ENCODE measurements around the gene MRPS2. TPM values are rescaled to one million over a fixed set of nuclear protein-coding genes. Genes with fewer than 3 reads are reported as not detected.

MRPS2 gene
- total and polyA plus RNA-seq, 9 of the 15 experiments (the other 6 are each of a cell fraction or from before 2014, with no cell fraction given): 8.0 to 167 (median 81.3) TPM

GRCh38 chr9:135516132-135516860, 15.8 kb downstream of the MRPS2 start:
- H4K20me1 ChIP-seq (replicated peaks; ENCODE audit: control insufficient read depth, insufficient read depth, low read length): no peaks in the 10 kb centered on the region
- no peaks in the 10 kb centered on the region for H3K9me3 ChIP-seq (replicated peaks; ENCODE audit: control insufficient read depth, insufficient read depth, low read depth, low read length)
- H3K4me2 ChIP-seq (ENCODE audit: insufficient read depth, low read length): no peak overlapping the region
- no peaks in the 10 kb centered on the region for H3K79me2 ChIP-seq (ENCODE audit: control insufficient read depth, insufficient read depth, low read length)
- no peaks in the 10 kb centered on the region for H3K36me3 ChIP-seq (ENCODE audit: control insufficient read depth, insufficient read depth, low read length)
- 0 out of 5 replicates have a peak, but pooled peaks cover 0 to 2% of the 10 kb centered on the region in 2 experiments for H3K27me3 ChIP-seq (ENCODE audit: control insufficient read depth in 2 of 2, insufficient read depth in 2 of 2, low read length in 2 of 2)
- BruUV-seq (replicated peaks): no TSS peak
- POLR2A ChIA-PET: no interaction called here
- H3K4me1 ChIP-seq (replicated peaks in 1 of 2; ENCODE audit: control insufficient read depth in 2 of 2, insufficient read depth in 2 of 2, low read length in 2 of 2): peaks cover 17 to 22% of the 10 kb centered on the region in 2 experiments
- WGBS (ENCODE audit: insufficient coverage, low coverage, missing lambda C conversion rate): 40% methylated on average over 17 of the region's 25 CpGs
- H3K4me3 ChIP-seq: no peak overlapping the region
- no peak overlapping the region for H2AFZ ChIP-seq (ENCODE audit: low read depth, low read length)
- CTCF ChIA-PET (ENCODE audit: low intra/inter-chr PET ratio): no interaction called here
- no peaks in the 10 kb centered on the region for H3K9me1 ChIP-seq (ENCODE audit: control insufficient read depth, insufficient read depth, low read length)
- TF ChIP-seq ZZZ3 (IDR thresholded peaks at IDR 0.05) (no peak), HDAC6 (IDR thresholded peaks at IDR 0.05; ENCODE audit: low read depth, low read length) (no peak), MYC (IDR thresholded peaks at IDR 0.05; ENCODE audit: low read depth, low read length) (no peak), MYC (CRISPR knock-in tag; IDR thresholded peaks at IDR 0.05; ENCODE audit: borderline replicate concordance, low read depth) (no peak), CTBP1 (IDR thresholded peaks at IDR 0.05; ENCODE audit: borderline replicate concordance) (no peak), RBM22 (IDR thresholded peaks at IDR 0.05; ENCODE audit: low read depth, low read length, poor library complexity, severe bottlenecking) (no peak), KDM1A (IDR thresholded peaks at IDR 0.05) (no peak), ZNF592 (IDR thresholded peaks at IDR 0.05) (no peak), HINFP (tag; conservative IDR thresholded peaks at IDR 0.05; ENCODE audit: low read depth) (no peak), ZNF778 (CRISPR knock-in tag; IDR thresholded peaks at IDR 0.05) (no peak), TAF15 (IDR thresholded peaks at IDR 0.05; ENCODE audit: low read depth, low read length) (no peak)
- DNase-seq (ENCODE audit: extremely low read depth in 1 of 4, low spot score in 3 of 4) (no peak), ATAC-seq (no peak), FAIRE-seq (no peak)
- no peak overlapping the region for H3K27ac ChIP-seq (ENCODE audit: extremely low read depth, low read depth, low read length)
- intact Hi-C loops (cut with micrococcal nuclease) (no loop called here), in situ Hi-C loops (cut with MboI) (no loop called here)
- no peak overlapping the region for H3K9ac ChIP-seq (ENCODE audit: insufficient read depth in 1 of 2, low read depth in 2 of 2, low read length in 2 of 2)
